Astrocyte (in vitro differentiated cells and primary cell): ENCODE data around the gene CENPE. TPM values are rescaled to one million over a fixed set of nuclear protein-coding genes. Genes with fewer than 3 reads are reported as not detected.

Experiments
- DNase-seq: peaks from one replicate; pipeline ENCODE4 v3.0.0-alpha.2; 2010; ENCODE audit warnings: low read depth
- FAIRE-seq: peaks from 2 replicates; lab custom pipeline; 2011; peaks lifted over from hg19 to GRCh38; lab: Jason Lieb, UNC
- H2AFZ ChIP-seq: 2 replicates; pipeline ENCODE4 v1.6.0; 2012; ENCODE audit warnings: low read depth, low read length, inconsistent platforms
- H3K27ac ChIP-seq: 2 replicates; pipeline ENCODE4 v1.5.1; 2011; ENCODE audit warnings: low read depth, low read length, inconsistent platforms
- H3K27me3 ChIP-seq: 2 replicates; pipeline ENCODE4 v1.6.0; 2011; ENCODE audit warnings: low read length, inconsistent platforms; ENCODE audit not compliant: insufficient read depth
- H3K36me3 ChIP-seq: 2 replicates; pipeline ENCODE4 v1.5.1; 2011; ENCODE audit warnings: low read length, inconsistent platforms; ENCODE audit not compliant: insufficient read depth
- H3K4me1 ChIP-seq: 2 replicates; pipeline ENCODE4 v1.5.1; 2011; ENCODE audit warnings: low read length, inconsistent platforms; ENCODE audit not compliant: insufficient read depth
- H3K4me2 ChIP-seq: 2 replicates; pipeline ENCODE4 v1.6.0; 2012; ENCODE audit warnings: low read length, inconsistent platforms
- H3K4me3 ChIP-seq: 2 replicates; pipeline ENCODE4 v1.5.1; 2011; ENCODE audit warnings: low read depth, mild to moderate bottlenecking, low read length, inconsistent platforms; ENCODE audit not compliant: insufficient read depth
- H3K79me2 ChIP-seq: 2 replicates; pipeline ENCODE4 v1.6.0; 2012; ENCODE audit warnings: mild to moderate bottlenecking, low read length, inconsistent platforms; ENCODE audit not compliant: insufficient read depth
- H3K9ac ChIP-seq: 2 replicates; pipeline ENCODE4 v1.6.0; 2012; ENCODE audit warnings: mild to moderate bottlenecking, low read length, inconsistent platforms
- H3K9me3 ChIP-seq: 2 replicates; pipeline ENCODE4 v1.5.1; 2012; ENCODE audit warnings: low read depth, mild to moderate bottlenecking, low read length, inconsistent platforms; ENCODE audit not compliant: insufficient read depth
- H4K20me1 ChIP-seq: 2 replicates; pipeline ENCODE4 v1.6.0; 2012; ENCODE audit warnings: low read length, inconsistent platforms; ENCODE audit not compliant: insufficient read depth
- H3K27ac Mint-ChIP-seq: one replicate; pipeline ENCODE4 v1.8.0; 2021; ENCODE audit warnings: mild to moderate bottlenecking, mixed read lengths; ENCODE audit not compliant: unreplicated experiment
- H3K27me3 Mint-ChIP-seq: one replicate; pipeline ENCODE4 v1.8.0; 2021; ENCODE audit warnings: low read depth, mixed read lengths; ENCODE audit not compliant: unreplicated experiment
- H3K36me3 Mint-ChIP-seq: one replicate; pipeline ENCODE4 v1.8.0; 2021; ENCODE audit warnings: low read depth, mixed read lengths; ENCODE audit not compliant: unreplicated experiment
- H3K4me1 Mint-ChIP-seq: one replicate; pipeline ENCODE4 v1.8.0; 2021; ENCODE audit warnings: low read depth, mixed read lengths; ENCODE audit not compliant: unreplicated experiment
- H3K4me3 Mint-ChIP-seq: one replicate; pipeline ENCODE4 v1.8.0; 2021; ENCODE audit warnings: mild to moderate bottlenecking, moderate library complexity, mixed read lengths; ENCODE audit not compliant: unreplicated experiment
- H3K9me3 Mint-ChIP-seq: one replicate; pipeline ENCODE4 v1.8.0; 2021; ENCODE audit warnings: mild to moderate bottlenecking, mixed read lengths; ENCODE audit not compliant: unreplicated experiment
- EZH2 ChIP-seq: IDR thresholded peaks from 2 replicates; pipeline ENCODE4 v1.6.1; 2012; ENCODE audit warnings: mild to moderate bottlenecking, low read length, inconsistent platforms; ENCODE audit not compliant: insufficient read depth
- total RNA-seq: library from RNA; stranded (reverse); gene quantifications from 2 replicates; pipeline ENCODE4 v1.2.1, GENCODE V29; 2021
- TF ChIP-seq, protein P1 (sequence below): IDR thresholded peaks from 2 replicates; pipeline ENCODE4 v1.5.1; 2011; ENCODE audit warnings: low read depth, mild to moderate bottlenecking, inconsistent platforms, low read length, moderate library complexity; ENCODE audit not compliant: insufficient read depth

CENPE gene
- total RNA-seq, 1 donor from 2014 or later = 5.6 TPM

DNA sequence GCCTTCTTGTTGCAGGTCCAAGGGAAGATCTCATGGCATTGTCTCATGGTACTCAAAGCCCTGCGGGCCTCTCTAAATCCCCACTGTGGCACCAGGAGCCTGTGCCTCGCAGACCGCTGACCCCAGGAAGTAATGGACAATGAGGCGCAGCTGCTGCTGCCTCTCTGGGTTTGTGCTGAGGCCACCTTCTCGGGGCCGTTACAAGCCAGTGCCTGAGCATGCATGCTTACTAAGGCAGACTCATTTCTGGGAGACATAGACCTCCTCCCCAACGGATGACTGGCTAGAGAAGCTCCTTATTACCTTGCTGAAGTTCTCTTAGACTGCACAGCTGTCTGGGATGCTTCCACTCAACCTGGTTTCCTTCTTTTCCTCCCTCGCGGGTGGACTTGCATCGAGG lies 99.8 kb downstream of the CENPE start:
- H3K9me3 ChIP-seq = no peaks in the 10 kb centered on the region
- Mint-ChIP-seq H3K9me3 (no peaks in the 10 kb centered on the region), H3K4me3 (no peak overlapping the region), H3K36me3 (no peaks in the 10 kb centered on the region), H3K27me3 (no peaks in the 10 kb centered on the region), H3K4me1 (peaks cover 9% of the 10 kb centered on the region), H3K27ac (no peak overlapping the region)
- no peak for TF ChIP-seq EZH2
- TF ChIP-seq, protein P1, sequence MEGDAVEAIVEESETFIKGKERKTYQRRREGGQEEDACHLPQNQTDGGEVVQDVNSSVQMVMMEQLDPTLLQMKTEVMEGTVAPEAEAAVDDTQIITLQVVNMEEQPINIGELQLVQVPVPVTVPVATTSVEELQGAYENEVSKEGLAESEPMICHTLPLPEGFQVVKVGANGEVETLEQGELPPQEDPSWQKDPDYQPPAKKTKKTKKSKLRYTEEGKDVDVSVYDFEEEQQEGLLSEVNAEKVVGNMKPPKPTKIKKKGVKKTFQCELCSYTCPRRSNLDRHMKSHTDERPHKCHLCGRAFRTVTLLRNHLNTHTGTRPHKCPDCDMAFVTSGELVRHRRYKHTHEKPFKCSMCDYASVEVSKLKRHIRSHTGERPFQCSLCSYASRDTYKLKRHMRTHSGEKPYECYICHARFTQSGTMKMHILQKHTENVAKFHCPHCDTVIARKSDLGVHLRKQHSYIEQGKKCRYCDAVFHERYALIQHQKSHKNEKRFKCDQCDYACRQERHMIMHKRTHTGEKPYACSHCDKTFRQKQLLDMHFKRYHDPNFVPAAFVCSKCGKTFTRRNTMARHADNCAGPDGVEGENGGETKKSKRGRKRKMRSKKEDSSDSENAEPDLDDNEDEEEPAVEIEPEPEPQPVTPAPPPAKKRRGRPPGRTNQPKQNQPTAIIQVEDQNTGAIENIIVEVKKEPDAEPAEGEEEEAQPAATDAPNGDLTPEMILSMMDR = no peak
- DNase-seq (no peak), FAIRE-seq (no peak)
- H3K4me3 ChIP-seq = no peak overlapping the region
- no peak overlapping the region for H3K27ac ChIP-seq
- peak overlapping the region; percentile 86 for H3K4me2 ChIP-seq
- H3K27me3 ChIP-seq = no peaks in the 10 kb centered on the region
- no peaks in the 10 kb centered on the region for H4K20me1 ChIP-seq
- peaks cover 9% of the 10 kb centered on the region for H3K4me1 ChIP-seq
- no peaks in the 10 kb centered on the region for H3K36me3 ChIP-seq
- no peak overlapping the region for H2AFZ ChIP-seq
- H3K79me2 ChIP-seq = peaks cover 13% of the 10 kb centered on the region
- H3K9ac ChIP-seq = peak overlapping the region; percentile 83

DNA sequence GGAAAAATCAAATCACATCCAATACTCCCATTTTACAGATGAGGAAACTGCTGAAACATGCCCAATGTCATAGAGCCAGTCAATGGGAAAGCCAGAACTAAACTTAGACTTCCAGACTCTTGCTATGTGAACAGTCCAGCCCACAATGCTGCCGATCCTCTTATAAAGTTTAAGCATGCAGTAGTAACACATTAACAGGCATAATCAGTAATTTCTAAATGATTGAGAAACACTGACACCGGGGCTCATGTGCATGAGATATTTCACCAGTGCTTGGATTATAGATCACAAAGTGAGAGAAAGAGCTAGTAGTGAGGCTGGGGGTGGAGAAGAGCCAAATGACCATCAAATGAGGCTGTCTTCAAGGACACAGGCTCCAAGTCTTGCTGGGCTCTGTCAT lies 101.0 kb downstream of the CENPE start:
- Mint-ChIP-seq H3K36me3 (no peaks in the 10 kb centered on the region), H3K27me3 (no peaks in the 10 kb centered on the region), H3K4me3 (no peak overlapping the region), H3K9me3 (no peaks in the 10 kb centered on the region), H3K4me1 (peaks cover 9% of the 10 kb centered on the region), H3K27ac (no peak overlapping the region)
- peaks cover 9% of the 10 kb centered on the region for H3K4me1 ChIP-seq
- no peaks in the 10 kb centered on the region for H3K36me3 ChIP-seq
- no peaks in the 10 kb centered on the region for H3K27me3 ChIP-seq
- H2AFZ ChIP-seq = no peak overlapping the region
- H3K79me2 ChIP-seq = peaks cover 13% of the 10 kb centered on the region
- no peak for DNase-seq
- H3K27ac ChIP-seq = no peak overlapping the region
- no peaks in the 10 kb centered on the region for H4K20me1 ChIP-seq
- no peak for FAIRE-seq
- H3K4me3 ChIP-seq = no peak overlapping the region
- no peaks in the 10 kb centered on the region for H3K9me3 ChIP-seq
- H3K9ac ChIP-seq = no peak overlapping the region
- TF ChIP-seq, protein P1 = no peak
- no peak for TF ChIP-seq EZH2
- no peak overlapping the region for H3K4me2 ChIP-seq

DNA sequence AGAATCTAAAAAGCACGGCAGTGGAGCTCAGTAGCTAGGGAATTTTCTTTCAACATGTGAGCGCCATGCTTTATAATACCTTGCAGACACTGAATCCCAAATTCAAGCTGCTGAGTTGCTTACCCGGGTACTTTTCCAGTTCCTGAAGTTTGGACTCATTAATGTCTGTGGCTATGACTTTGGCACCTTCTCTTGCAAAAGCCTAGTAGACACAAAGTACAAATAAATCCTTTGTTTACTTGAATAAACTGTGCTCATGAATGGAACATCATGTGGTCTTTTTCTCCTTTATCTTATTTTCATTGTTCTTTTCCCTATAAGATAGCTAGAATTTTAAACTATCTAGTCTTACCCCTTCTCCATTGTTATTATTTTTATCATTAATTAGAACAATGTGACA lies 103.1 kb downstream of the CENPE start:
- Histone ChIP-seq H3K9me3 (no peaks in the 10 kb centered on the region), H3K36me3 (peaks cover 6% of the 10 kb centered on the region), H3K4me3 (no peak overlapping the region), H2AFZ (no peak overlapping the region), H3K4me1 (peaks cover 9% of the 10 kb centered on the region), H3K79me2 (peaks cover 13% of the 10 kb centered on the region), H3K27ac (no peak overlapping the region), H3K4me2 (no peak overlapping the region), H3K9ac (no peak overlapping the region), H3K27me3 (no peaks in the 10 kb centered on the region), H4K20me1 (no peaks in the 10 kb centered on the region)
- Mint-ChIP-seq H3K36me3 (peaks cover 3% of the 10 kb centered on the region), H3K9me3 (no peaks in the 10 kb centered on the region), H3K27ac (no peak overlapping the region), H3K4me3 (no peak overlapping the region), H3K27me3 (no peaks in the 10 kb centered on the region), H3K4me1 (peaks cover 9% of the 10 kb centered on the region)
- DNase-seq = no peak
- no peak for FAIRE-seq
- TF ChIP-seq EZH2 = no peak
- TF ChIP-seq, protein P1 = no peak
